ENCODE data around the gene SUMO3. TPM values are rescaled to one million over a fixed set of nuclear protein-coding genes. Genes with fewer than 3 reads are reported as not detected.

Gene SUMO3
- total RNA-seq, 4 donors from 2014 or later = 30.5 to 38.3 (median 35.9) TPM

GRCh38 chr21:44842721-44843445 is 25.0 kb upstream of the SUMO3 start:
- 75% methylated on average over 20 of the region's 23 CpGs for WGBS
- Histone ChIP-seq H3K4me3 (no peak overlapping the region), H3K27ac (no peak overlapping the region), H3K27me3 (no peaks in the 10 kb centered on the region), H3K36me3 (no peaks in the 10 kb centered on the region), H3K4me1 (peaks cover 22% of the 10 kb centered on the region), H3K9me3 (no peaks in the 10 kb centered on the region)
- DNase-seq (ENCODE audit: low spot score in 2 of 2) = no peak
- TF ChIP-seq CTCF (IDR thresholded peaks at IDR 0.05) = no peak

GRCh38 chr21:44842087-44842486 is 24.2 kb upstream of the SUMO3 start:
- no peak for DNase-seq (ENCODE audit: low spot score in 2 of 2)
- H3K4me1 ChIP-seq = peaks cover 20% of the 10 kb centered on the region
- no peak for TF ChIP-seq POLR2A (IDR thresholded peaks at IDR 0.05)
- TF ChIP-seq POLR2AphosphoS5 (IDR thresholded peaks at IDR 0.05) = no peak
- TF ChIP-seq CTCF (IDR thresholded peaks at IDR 0.05) = no peak
- no peak for TF ChIP-seq EP300 (IDR thresholded peaks at IDR 0.05)
- H3K36me3 ChIP-seq = no peaks in the 10 kb centered on the region
- no peak overlapping the region for H3K27ac ChIP-seq
- no peaks in the 10 kb centered on the region for H3K9me3 ChIP-seq
- H3K4me3 ChIP-seq = no peak overlapping the region
- 85% methylated on average over 10 of the region's 10 CpGs for WGBS
- H3K27me3 ChIP-seq = no peaks in the 10 kb centered on the region

- Histone ChIP-seq H3K36me3 (no peaks in the 10 kb centered on the region), H3K27me3 (no peaks in the 10 kb centered on the region), H3K4me3 (no peak overlapping the region), H3K4me1 (peaks cover 13% of the 10 kb centered on the region), H3K9me3 (no peaks in the 10 kb centered on the region), H3K27ac (no peak overlapping the region)
- no peak for DNase-seq (ENCODE audit: low spot score in 2 of 2)
- 79% methylated on average over 10 of the region's 11 CpGs for WGBS
- TF ChIP-seq POLR2A (IDR thresholded peaks at IDR 0.05) (no peak), CTCF (IDR thresholded peaks at IDR 0.05) (no peak), EP300 (IDR thresholded peaks at IDR 0.05) (no peak), POLR2AphosphoS5 (IDR thresholded peaks at IDR 0.05) (no peak)
Measured at GRCh38 chr21:44840771-44841170, 22.9 kb upstream of the SUMO3 start.

GRCh38 chr21:44838951-44839350 is 21.1 kb upstream of the SUMO3 start:
- no peak for DNase-seq (ENCODE audit: low spot score in 2 of 2)

More at GRCh38 chr21:44838951-44839350, 21.1 kb upstream of the SUMO3 start:
- TF ChIP-seq POLR2A (IDR thresholded peaks at IDR 0.05) (no peak), CTCF (IDR thresholded peaks at IDR 0.05) (no peak), EP300 (IDR thresholded peaks at IDR 0.05) (no peak), POLR2AphosphoS5 (IDR thresholded peaks at IDR 0.05) (no peak)
- Histone ChIP-seq H3K27me3 (no peaks in the 10 kb centered on the region), H3K36me3 (no peaks in the 10 kb centered on the region), H3K4me3 (no peak overlapping the region), H3K27ac (no peak overlapping the region), H3K4me1 (peaks cover 6% of the 10 kb centered on the region), H3K9me3 (no peaks in the 10 kb centered on the region)
- WGBS = 94% methylated on average over 6 of the region's 9 CpGs

All from suprapubic skin (tissue), 4 donors.